Activated CD8-positive, alpha-beta memory T cell treated with anti-CD3 and anti-CD28 coated beads for 48 hours (primary cell): ENCODE results near the gene KIAA1549.

Experiments used
- DNase-seq, 3 experiments: peaks; one replicate each; pipeline ENCODE4 v3.0.0-alpha.2; 2020; ENCODE audit warnings: low read depth in 2 of 3, low spot score in 2 of 3

KIAA1549 gene

GRCh38 chr7:138861051-138861450 lies 120.1 kb downstream of the KIAA1549 start:
- DNase-seq = no peak

DNA sequence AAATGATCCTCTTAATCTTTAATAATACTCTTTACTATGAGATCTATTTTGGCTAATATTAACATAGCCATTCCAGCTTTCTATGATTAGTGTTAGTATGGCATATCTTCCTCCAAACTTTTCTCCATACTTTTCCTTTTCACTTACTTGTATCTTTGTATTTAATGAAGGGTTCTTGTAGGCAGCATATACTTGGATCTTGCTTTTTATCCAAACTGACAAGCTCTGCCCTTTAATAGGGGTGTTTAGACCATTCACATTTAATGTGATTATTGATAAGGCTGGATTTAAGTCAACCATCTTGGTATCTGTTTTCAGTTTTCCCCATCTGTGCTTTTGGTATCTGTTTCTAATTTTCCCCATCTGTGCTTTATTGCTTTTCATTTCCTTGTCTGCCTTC lies 123.5 kb downstream of the KIAA1549 start:
- DNase-seq = no peak

DNA sequence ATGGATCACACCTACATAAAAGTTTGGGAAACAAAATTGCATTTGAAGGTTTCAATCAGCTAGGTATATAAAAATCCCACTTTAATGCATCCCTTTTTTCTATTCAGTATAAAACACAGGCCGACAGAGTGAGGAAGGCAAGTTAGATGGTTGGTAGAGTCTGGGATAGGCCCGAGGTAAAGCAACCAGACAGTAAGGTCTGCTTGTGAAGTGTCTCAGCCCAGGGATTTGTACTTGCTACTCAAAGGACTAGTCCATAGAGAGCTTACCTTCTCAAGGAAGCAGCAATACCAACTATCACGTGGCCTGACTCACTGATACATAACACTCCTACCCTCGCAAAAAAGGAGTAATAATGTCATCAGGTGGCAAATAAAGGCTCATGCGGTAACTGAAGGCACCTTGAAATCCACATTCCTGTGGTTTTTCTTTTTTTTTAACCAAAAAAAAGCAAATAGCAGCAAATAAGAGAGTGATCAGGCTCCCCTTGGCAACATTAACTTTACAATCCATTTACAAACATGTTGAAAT lies 127.0 kb downstream of the KIAA1549 start:
- no peak for DNase-seq

DNA sequence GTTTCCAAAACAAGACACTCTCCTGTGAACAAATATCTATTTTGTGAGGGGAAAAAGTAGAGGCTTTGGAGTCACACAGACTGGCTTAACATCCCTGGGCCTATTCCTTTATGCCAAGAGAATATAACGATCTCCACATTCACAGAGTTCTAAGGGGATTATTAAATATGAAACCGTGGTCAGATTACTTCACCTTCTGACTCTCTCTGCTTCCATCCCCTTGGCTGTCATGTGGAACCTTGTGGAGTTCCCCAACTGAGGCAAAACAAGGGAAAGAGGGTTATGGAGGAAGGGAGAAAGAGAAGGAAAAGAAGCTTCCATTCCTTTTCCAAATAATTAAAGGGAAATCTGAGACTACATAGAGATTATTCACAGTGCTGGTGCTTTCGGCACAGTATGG lies 127.7 kb downstream of the KIAA1549 start:
- DNase-seq = no peak

DNA sequence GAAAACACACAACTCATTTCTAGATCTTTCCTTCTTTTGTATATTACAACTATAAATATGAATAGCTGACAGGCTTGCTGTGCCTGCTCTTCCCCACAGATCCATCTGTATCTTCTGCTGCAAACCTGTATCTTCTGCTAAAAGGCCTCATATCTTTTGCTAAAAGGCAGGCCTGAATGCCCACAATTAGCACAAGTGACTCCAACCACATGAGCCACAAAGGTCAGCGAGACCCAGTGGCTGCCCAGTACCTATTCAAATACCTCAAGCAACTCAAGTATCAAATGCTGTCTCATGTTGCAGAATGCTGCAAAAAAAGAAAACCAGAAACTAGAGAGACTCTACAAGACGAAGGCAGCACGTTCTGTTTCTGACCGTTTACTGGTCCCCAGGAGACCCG lies 128.7 kb downstream of the KIAA1549 start:
- no peak for DNase-seq

GRCh38 chr7:138849701-138850100 lies 131.5 kb downstream of the KIAA1549 start:
- DNase-seq = no peak

- DNase-seq = no peak
These were observed 132.9 kb downstream of the KIAA1549 start for GRCh38 chr7:138848056-138848980.

GRCh38 chr7:138845711-138846110 lies 135.5 kb downstream of the KIAA1549 start:
- DNase-seq = no peak

DNA sequence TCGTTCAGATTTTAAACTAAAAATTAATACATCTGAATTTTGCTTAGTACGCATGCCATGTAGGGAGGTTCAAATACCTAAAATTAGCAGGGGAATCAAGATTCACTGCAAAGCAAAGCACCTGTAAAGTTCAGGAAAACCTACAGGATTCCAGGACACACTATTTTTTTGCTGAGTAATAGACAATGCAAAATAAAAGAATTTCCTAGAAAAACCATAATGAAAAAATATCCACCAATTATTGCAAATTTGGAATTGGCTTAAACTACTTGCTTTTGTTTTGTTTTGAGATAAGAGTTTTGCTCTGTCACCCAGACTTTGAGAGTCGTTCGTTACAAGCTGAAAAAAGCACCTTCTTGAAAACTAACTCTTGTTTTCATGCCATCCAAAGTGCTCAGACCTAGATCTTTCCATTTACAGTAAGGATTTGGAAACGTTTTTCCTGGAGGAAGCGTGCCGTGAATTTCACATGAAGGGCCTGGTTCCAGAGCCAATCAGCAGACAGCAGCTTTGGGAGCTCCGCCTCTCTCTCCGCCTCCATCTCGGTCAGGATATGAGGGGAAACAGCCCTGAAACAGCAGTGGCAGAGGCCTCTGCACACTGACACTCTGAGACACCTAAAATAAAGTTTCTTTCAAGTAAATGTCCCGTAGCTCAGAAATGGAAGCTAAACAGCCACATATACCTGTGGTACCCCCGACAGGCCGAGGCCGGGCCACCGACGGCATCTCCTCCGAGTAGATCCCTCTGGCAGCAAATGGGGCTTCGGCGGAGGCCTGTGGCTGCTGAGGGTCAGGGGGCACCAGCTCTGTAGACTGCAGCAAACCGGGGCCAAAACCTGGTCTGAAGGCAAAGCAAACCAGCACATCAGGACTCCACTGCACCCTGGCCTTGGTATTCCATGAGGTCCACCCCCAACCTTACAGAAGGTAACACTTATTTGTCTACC lies 137.3 kb downstream of the KIAA1549 start:
- DNase-seq = no peak

GRCh38 chr7:138842111-138842510 lies 139.1 kb downstream of the KIAA1549 start:
- no peak for DNase-seq

DNA sequence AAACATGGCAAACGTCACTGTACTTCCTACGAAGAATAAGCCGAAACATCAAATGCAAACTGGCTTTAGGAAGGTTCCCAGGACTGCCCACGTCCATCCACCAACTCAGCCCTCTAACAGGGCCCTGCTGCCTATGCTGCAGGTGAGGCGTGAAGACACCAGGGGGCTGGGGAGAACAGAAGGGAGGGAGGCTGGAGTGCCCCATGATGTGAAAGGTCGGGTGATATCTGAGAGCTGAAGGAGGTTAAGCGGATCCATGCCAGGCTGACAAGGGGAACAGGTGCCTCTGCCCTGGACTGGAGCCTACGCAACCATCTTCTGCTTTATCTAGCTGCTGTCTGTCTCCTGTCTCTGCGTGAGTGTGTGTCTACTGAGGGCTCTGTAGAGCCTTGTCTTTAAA lies 143.0 kb downstream of the KIAA1549 start:
- DNase-seq = no peak

GRCh38 chr7:138837627-138838026 lies 143.6 kb downstream of the KIAA1549 start:
- no peak for DNase-seq

GRCh38 chr7:138835087-138835486 lies 146.1 kb downstream of the KIAA1549 start:
- no peak for DNase-seq

GRCh38 chr7:138834583-138834982 lies 146.6 kb downstream of the KIAA1549 start:
- no peak for DNase-seq

DNA sequence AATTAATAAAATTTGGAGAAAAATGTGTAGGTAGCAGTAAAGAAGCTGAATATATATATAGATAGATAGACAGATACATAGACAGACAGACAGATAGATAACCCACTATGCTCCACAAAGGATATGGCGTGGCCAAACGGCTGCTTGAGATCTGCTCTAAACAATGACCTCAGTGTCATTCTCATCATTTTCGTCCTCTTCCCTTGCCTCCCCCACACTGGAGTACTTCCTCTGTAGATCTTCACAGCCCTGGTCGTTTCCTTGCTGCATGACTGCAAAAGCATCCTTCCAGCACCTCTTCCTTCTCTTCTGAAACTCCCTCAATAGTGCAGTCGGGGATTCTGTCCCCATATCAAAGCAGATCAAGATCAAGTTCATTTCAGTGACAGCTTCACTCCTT lies 147.6 kb downstream of the KIAA1549 start:
- no peak for DNase-seq

DNA sequence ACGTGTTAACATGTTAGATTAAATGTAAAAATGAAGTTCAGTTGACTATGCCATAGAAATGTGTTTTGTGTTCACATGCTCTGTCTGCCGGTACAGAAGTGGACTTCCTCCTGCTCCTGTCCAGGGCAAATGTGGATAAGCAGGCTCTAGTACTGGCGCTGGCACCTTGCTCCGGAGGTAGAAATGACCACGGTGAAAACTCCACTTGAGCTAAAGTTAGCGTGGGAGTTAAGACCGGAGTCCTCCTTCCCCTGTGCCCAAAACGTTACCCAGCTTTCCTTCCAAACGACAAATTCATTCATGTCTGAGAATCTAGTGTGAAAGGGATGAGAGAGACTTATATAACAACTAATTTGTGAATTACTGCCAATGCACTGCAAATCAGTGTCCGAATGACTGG lies 148.2 kb downstream of the KIAA1549 start:
- DNase-seq = no peak

DNA sequence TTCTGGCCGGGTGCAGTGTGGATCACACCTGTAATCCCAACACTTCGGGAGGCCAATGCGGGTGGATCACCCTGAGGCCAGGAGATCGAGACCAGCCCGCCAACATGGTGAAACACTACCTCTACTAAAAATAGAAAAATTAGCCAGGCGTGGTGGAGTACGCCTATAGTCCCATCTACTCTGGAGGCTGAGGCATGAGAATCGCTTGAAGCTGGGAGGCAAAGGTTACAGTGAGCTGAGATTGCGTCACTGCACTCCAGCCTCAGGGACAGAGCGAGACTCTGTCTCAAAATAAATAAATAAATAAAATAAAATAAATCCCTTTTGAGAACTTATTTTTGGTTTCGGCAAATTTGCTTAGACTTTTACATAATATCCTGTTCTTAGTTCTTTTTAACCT lies 151.9 kb downstream of the KIAA1549 start:
- no peak for DNase-seq

DNA sequence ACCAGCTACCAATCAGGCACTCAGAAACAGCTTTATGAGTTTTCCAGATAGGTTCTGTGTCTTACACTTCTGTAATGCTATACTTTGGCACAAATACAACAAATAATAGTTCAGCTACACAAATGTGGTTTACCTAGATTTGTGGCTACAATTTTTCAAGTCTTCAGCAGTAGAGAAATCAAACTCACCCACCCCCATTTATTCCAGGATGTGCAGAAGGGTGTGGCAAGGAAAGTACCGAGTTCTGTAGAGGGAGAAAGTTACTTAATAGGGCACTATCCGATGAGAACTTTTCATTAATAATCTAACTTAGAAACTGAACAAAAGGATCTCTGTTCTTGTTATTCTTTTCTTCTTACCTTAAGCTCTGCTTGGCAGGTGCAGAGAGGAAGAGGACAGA lies 152.9 kb downstream of the KIAA1549 start:
- no peak for DNase-seq

DNA sequence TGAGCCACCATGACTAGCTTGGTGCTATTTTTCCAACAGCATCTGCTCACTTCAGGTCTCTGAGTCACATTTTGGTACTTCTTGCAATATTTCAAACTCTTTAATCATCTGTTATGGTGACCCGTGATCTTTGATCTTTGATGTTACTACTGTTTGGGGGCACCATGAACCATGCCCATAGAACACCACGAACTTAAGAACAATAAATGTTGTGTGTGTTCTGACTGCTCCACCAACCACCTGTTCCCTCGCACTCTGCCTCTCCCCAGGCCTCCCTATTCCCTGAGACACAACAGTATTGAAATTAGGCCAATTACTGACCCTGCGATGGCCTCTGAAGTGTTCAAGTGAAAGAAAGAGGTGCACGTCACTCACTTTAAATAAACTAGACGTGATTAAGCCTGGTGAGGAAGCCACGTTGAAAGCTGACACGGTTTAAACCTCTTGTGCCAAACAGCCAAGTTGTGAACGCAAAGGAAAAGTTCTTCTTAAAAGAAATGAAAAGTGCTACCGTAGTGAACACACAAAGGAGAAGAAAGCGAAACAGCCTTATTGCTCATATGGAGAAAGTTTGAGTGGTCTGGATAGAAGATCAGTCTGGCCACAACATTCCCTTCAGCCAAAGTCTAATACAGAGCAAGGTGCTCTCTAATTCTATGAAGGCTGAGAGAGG lies 156.0 kb downstream of the KIAA1549 start:
- DNase-seq = no peak

DNA sequence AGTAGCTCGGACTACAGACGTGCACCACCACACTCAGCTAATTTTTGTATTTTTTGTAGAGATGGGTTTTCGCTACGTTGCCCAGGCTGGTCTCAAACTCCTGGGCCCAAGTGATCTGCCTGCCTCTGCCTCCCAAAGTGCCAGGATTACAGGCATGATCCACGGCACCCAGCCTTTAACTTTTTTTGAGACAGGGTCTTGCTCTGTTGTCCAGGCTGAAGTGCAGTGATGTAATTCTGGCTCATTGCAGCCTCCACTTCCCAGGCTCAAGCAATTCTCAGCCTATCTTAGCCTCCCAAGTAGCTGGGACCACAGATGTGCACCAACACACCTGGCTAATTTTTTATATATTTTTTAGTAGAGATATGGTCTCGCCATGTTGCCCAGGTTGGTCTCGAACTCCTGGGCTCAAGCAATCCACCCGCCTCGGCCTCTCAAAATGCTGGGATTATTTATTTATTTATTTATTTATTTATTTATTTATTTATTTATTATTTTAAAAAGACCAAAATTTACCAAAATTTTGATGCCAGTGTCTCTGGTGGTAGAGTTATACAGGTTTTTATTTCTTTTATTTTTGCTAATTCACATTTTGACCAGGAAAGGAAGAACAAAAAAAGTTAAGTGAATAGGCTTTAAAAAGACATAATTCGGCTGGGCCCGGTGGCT lies 158.2 kb downstream of the KIAA1549 start:
- no peak for DNase-seq

DNA sequence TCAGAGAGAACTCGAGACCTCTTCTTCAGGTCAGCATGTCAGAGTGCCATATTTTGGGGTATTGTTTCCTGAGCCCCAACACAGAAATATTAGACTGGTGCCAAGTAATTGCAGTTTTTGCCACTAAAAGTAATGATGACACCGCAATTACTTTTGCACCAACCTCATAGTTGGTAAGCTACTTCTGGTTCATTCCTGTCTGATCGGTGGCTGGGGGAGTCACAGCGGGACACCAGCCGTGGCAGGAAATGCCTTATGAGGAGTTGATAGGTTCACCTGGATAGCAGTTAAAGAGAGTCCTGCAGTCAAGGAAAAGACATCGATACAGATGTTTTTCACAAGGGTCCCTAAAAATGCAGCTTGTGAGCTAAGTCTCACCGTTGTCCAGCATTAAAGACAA lies 159.3 kb downstream of the KIAA1549 start:
- DNase-seq = no peak
